ENCODE data around the gene NUMBL. TPM values are rescaled to one million over a fixed set of nuclear protein-coding genes. Genes with fewer than 3 reads are reported as not detected.
"Not testable (repeated sequence)": the region's sequence is repeated elsewhere in the genome, so short reads cannot be mapped to it uniquely, and the experiment has no call there.

Gene NUMBL
- 23.0 and 26.8 TPM in 2 replicates for total RNA-seq (2014; rRNA removed; shearing (Covaris generic))

GRCh38 chr19:40690050-40690692 lies at the start of gene NUMBL:
NUMBL (minus strand) TSS chr19:40690651; CDS start chr19:40690483, 168 bp downstream.
- no peaks in the 10 kb centered on the region for H3K9me3 ChIP-seq (replicated peaks)
- peak within 1 kb of the TSS; percentile 77 for H3K4me3 ChIP-seq
- H3K36me3 ChIP-seq: peaks cover 12% of the 10 kb centered on the region
- DNase-seq: no peak
- H3K27me3 ChIP-seq: no peaks in the 10 kb centered on the region
- peaks cover 23% of the 10 kb centered on the region for H3K4me1 ChIP-seq
- H3K27ac ChIP-seq: peak within 1 kb of the TSS; percentile 100

GRCh38 chr19:40739030-40739839 lies 48.8 kb upstream of the NUMBL start:
- H3K27ac ChIP-seq: no peak overlapping the region
- H3K9me3 ChIP-seq (replicated peaks): no peaks in the 10 kb centered on the region
- H3K4me1 ChIP-seq: no peaks in the 10 kb centered on the region
- no peaks in the 10 kb centered on the region; the same call in 1 of the 2 replicates for H3K36me3 ChIP-seq
- no peak overlapping the region for H3K4me3 ChIP-seq
- H3K27me3 ChIP-seq: no peaks in the 10 kb centered on the region
- no peak for DNase-seq

- peaks cover 5% of the 10 kb centered on the region for H3K36me3 ChIP-seq
- H3K27ac ChIP-seq: no peak overlapping the region
- no peaks in the 10 kb centered on the region for H3K27me3 ChIP-seq
- H3K9me3 ChIP-seq (replicated peaks): no peaks in the 10 kb centered on the region
- H3K4me1 ChIP-seq: no peaks in the 10 kb centered on the region
- no peak overlapping the region for H3K4me3 ChIP-seq
- no peak for DNase-seq
Measured at GRCh38 chr19:40737102-40737644, 46.7 kb upstream of the NUMBL start.

GRCh38 chr19:40736661-40737060 lies 46.2 kb upstream of the NUMBL start:
- no peak overlapping the region for H3K27ac ChIP-seq
- no peaks in the 10 kb centered on the region for H3K27me3 ChIP-seq
- no peaks in the 10 kb centered on the region for H3K4me1 ChIP-seq
- peaks cover 7% of the 10 kb centered on the region for H3K36me3 ChIP-seq
- no peak overlapping the region for H3K4me3 ChIP-seq
- H3K9me3 ChIP-seq (replicated peaks): no peaks in the 10 kb centered on the region
- DNase-seq: no peak

GRCh38 chr19:40735013-40735771 lies 44.7 kb upstream of the NUMBL start:
- DNase-seq: no peak
- H3K4me1 ChIP-seq: no peaks in the 10 kb centered on the region
- H3K9me3 ChIP-seq (replicated peaks): no peaks in the 10 kb centered on the region
- H3K27me3 ChIP-seq: no peaks in the 10 kb centered on the region
- no peak overlapping the region for H3K4me3 ChIP-seq
- H3K36me3 ChIP-seq: peaks cover 15% of the 10 kb centered on the region
- no peak overlapping the region for H3K27ac ChIP-seq

GRCh38 chr19:40733149-40733548 lies 42.7 kb upstream of the NUMBL start:
- Histone ChIP-seq H3K9me3 (replicated peaks) (no peaks in the 10 kb centered on the region), H3K36me3 (peaks cover 22% of the 10 kb centered on the region), H3K27me3 (no peaks in the 10 kb centered on the region), H3K27ac (no peak overlapping the region), H3K4me3 (no peak overlapping the region), H3K4me1 (no peaks in the 10 kb centered on the region)
- DNase-seq: no peak

- peaks cover 27% of the 10 kb centered on the region for H3K36me3 ChIP-seq
- not testable (repeated sequence) for H3K27me3 ChIP-seq; H3K9me3 ChIP-seq (replicated peaks); H3K4me1 ChIP-seq; H3K27ac ChIP-seq; H3K4me3 ChIP-seq; DNase-seq
Measured at GRCh38 chr19:40732304-40732703, 41.9 kb upstream of the NUMBL start.

GRCh38 chr19:40730065-40730464 lies 39.6 kb upstream of the NUMBL start:
- not testable (repeated sequence) for H3K9me3 ChIP-seq (replicated peaks); H3K27ac ChIP-seq; H3K4me3 ChIP-seq; H3K4me1 ChIP-seq; H3K27me3 ChIP-seq; DNase-seq
- H3K36me3 ChIP-seq: peaks cover 28% of the 10 kb centered on the region

GRCh38 chr19:40726279-40726678 lies 35.8 kb upstream of the NUMBL start:
- Histone ChIP-seq H3K27ac (no peak overlapping the region), H3K9me3 (replicated peaks) (no peaks in the 10 kb centered on the region), H3K27me3 (no peaks in the 10 kb centered on the region), H3K4me3 (no peak overlapping the region), H3K4me1 (no peaks in the 10 kb centered on the region), H3K36me3 (peaks cover 21% of the 10 kb centered on the region; the same call in 1 of the 2 replicates)
- no peak for DNase-seq

GRCh38 chr19:40724855-40725254 lies 34.4 kb upstream of the NUMBL start:
- no peaks in the 10 kb centered on the region for H3K9me3 ChIP-seq (replicated peaks)

GRCh38 chr19:40724315-40724714 lies 33.9 kb upstream of the NUMBL start:
- Histone ChIP-seq H3K27me3 (no peaks in the 10 kb centered on the region), H3K9me3 (replicated peaks) (no peaks in the 10 kb centered on the region), H3K4me1 (no peaks in the 10 kb centered on the region), H3K36me3 (peaks cover 7% of the 10 kb centered on the region; the same call in 1 of the 2 replicates), H3K4me3 (no peak overlapping the region), H3K27ac (no peak overlapping the region)
- no peak for DNase-seq

More at GRCh38 chr19:40724855-40725254, 34.4 kb upstream of the NUMBL start:
- Histone ChIP-seq H3K27me3 (no peaks in the 10 kb centered on the region), H3K4me1 (no peaks in the 10 kb centered on the region), H3K4me3 (no peak overlapping the region), H3K27ac (no peak overlapping the region), H3K36me3 (peaks cover 10% of the 10 kb centered on the region; the same call in 1 of the 2 replicates)
- no peak for DNase-seq

GRCh38 chr19:40723661-40724254 lies 33.3 kb upstream of the NUMBL start:
- Histone ChIP-seq H3K36me3 (peaks cover 7% of the 10 kb centered on the region; the same call in 1 of the 2 replicates), H3K4me3 (no peak overlapping the region), H3K27ac (no peak overlapping the region), H3K4me1 (no peaks in the 10 kb centered on the region), H3K9me3 (replicated peaks) (no peaks in the 10 kb centered on the region), H3K27me3 (no peaks in the 10 kb centered on the region)
- DNase-seq: no peak

- Histone ChIP-seq H3K9me3 (replicated peaks) (no peaks in the 10 kb centered on the region), H3K4me3 (no peak overlapping the region), H3K27ac (no peak overlapping the region), H3K27me3 (no peaks in the 10 kb centered on the region), H3K4me1 (no peaks in the 10 kb centered on the region), H3K36me3 (no peaks in the 10 kb centered on the region; the same call in 1 of the 2 replicates)
- DNase-seq: no peak
Measured at GRCh38 chr19:40721936-40722661, 31.6 kb upstream of the NUMBL start.

- Histone ChIP-seq H3K4me1 (peaks cover 2% of the 10 kb centered on the region), H3K4me3 (no peak overlapping the region), H3K27ac (no peak overlapping the region)
Measured at GRCh38 chr19:40721140-40721486, 30.7 kb upstream of the NUMBL start.

More at GRCh38 chr19:40721140-40721486, 30.7 kb upstream of the NUMBL start:
- H3K36me3 ChIP-seq: no peaks in the 10 kb centered on the region; the same call in 1 of the 2 replicates
- H3K27me3 ChIP-seq: no peaks in the 10 kb centered on the region
- no peaks in the 10 kb centered on the region for H3K9me3 ChIP-seq (replicated peaks)
- no peak for DNase-seq

Data from SJCRH30 (cell line).